ENCODE measurements around the gene VHLL.

DNA sequence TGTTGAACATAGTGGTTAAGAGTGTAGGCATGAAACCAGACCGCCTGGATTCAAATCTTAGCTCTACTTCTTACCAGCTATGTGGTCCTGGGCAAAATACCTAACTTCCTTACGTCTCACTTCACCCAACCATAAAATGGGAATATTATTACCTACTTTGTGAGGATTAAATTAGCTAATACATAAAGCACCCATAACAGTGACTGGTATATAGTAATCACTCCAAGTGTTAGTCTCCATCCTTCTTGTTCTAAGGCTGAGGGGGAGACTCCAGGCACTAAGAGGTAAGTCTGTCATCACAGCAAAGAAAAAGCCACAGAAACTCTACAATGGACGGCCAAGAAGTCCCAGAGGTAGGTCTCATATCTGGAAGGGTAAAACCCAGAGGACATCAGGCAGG is 19.3 kb downstream of the VHLL start:
- TF ChIP-seq, protein P1, sequence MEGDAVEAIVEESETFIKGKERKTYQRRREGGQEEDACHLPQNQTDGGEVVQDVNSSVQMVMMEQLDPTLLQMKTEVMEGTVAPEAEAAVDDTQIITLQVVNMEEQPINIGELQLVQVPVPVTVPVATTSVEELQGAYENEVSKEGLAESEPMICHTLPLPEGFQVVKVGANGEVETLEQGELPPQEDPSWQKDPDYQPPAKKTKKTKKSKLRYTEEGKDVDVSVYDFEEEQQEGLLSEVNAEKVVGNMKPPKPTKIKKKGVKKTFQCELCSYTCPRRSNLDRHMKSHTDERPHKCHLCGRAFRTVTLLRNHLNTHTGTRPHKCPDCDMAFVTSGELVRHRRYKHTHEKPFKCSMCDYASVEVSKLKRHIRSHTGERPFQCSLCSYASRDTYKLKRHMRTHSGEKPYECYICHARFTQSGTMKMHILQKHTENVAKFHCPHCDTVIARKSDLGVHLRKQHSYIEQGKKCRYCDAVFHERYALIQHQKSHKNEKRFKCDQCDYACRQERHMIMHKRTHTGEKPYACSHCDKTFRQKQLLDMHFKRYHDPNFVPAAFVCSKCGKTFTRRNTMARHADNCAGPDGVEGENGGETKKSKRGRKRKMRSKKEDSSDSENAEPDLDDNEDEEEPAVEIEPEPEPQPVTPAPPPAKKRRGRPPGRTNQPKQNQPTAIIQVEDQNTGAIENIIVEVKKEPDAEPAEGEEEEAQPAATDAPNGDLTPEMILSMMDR (IDR thresholded peaks at IDR 0.05), result no peak
- TF ChIP-seq, protein P2, sequence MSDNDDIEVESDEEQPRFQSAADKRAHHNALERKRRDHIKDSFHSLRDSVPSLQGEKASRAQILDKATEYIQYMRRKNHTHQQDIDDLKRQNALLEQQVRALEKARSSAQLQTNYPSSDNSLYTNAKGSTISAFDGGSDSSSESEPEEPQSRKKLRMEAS (IDR thresholded peaks at IDR 0.05; ENCODE audit: low read depth), result no peak
- TF ChIP-seq EP300 (IDR thresholded peaks at IDR 0.05; ENCODE audit: borderline replicate concordance in 1 of 2, low read depth in 1 of 2, low read length in 1 of 2), result no peak
- no peak for TF ChIP-seq TCF12 (IDR thresholded peaks at IDR 0.05)
- no peak for TF ChIP-seq RCOR1 (IDR thresholded peaks at IDR 0.05; ENCODE audit: low read length)
- TF ChIP-seq, protein P3, sequence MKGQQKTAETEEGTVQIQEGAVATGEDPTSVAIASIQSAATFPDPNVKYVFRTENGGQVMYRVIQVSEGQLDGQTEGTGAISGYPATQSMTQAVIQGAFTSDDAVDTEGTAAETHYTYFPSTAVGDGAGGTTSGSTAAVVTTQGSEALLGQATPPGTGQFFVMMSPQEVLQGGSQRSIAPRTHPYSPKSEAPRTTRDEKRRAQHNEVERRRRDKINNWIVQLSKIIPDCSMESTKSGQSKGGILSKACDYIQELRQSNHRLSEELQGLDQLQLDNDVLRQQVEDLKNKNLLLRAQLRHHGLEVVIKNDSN (IDR thresholded peaks at IDR 0.05; ENCODE audit: borderline replicate concordance, low read depth), result no peak
- TF ChIP-seq ELF1 (IDR thresholded peaks at IDR 0.05), result no peak
- TF ChIP-seq TAF1 (IDR thresholded peaks at IDR 0.05; ENCODE audit: borderline replicate concordance, low read depth, low read length), result no peak
- TF ChIP-seq, protein P4, sequence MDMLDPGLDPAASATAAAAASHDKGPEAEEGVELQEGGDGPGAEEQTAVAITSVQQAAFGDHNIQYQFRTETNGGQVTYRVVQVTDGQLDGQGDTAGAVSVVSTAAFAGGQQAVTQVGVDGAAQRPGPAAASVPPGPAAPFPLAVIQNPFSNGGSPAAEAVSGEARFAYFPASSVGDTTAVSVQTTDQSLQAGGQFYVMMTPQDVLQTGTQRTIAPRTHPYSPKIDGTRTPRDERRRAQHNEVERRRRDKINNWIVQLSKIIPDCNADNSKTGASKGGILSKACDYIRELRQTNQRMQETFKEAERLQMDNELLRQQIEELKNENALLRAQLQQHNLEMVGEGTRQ (IDR thresholded peaks at IDR 0.05; ENCODE audit: borderline replicate concordance, low read depth, low read length), result no peak
- TF ChIP-seq CHD2 (IDR thresholded peaks at IDR 0.05; ENCODE audit: low read length, partially characterized antibody), result no peak
